UCSD-AML1 (cell line): Measurements from ENCODE around the gene NUDT2.
A peak's percentile ranks its signal among the peaks of the same experiment; 100 is the strongest.

Experiments
- DNase-seq: peaks from one replicate; lab custom pipeline; 2025; ENCODE audit not compliant: unreplicated experiment; lab: John Stamatoyannopoulos, UW

Gene NUDT2

DNA sequence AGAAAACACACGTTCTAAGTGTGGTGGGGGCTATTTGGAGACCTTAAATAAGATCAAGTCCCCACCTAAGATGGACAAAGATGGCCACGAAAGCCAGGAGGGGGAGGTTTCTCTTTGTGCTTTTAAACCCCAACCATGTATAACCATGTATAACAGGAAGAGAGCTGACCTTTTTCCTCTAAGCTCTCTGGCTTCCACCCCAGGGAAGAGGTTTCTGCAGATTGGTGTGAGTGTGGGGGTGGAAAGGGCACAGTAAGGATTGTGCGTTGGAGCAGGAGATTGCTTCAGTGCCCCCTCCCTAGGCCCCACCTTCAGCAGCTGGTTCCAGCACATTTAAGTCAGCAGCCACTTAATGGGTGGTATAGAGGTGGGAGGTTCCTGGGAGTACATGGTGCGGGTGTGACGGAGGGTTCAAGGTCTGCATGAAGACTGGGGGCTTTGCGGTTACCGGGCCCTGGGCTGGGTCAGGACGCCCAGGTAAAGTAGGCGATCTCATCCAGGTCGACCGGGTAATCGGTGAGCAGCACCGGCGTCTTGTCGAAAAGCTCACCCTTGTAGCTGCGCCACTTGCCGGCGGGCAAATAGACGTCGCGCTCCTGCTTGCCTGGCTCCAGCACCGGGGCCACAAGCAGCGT is 41.1 kb downstream of the NUDT2 start:
- no peak for DNase-seq

DNA sequence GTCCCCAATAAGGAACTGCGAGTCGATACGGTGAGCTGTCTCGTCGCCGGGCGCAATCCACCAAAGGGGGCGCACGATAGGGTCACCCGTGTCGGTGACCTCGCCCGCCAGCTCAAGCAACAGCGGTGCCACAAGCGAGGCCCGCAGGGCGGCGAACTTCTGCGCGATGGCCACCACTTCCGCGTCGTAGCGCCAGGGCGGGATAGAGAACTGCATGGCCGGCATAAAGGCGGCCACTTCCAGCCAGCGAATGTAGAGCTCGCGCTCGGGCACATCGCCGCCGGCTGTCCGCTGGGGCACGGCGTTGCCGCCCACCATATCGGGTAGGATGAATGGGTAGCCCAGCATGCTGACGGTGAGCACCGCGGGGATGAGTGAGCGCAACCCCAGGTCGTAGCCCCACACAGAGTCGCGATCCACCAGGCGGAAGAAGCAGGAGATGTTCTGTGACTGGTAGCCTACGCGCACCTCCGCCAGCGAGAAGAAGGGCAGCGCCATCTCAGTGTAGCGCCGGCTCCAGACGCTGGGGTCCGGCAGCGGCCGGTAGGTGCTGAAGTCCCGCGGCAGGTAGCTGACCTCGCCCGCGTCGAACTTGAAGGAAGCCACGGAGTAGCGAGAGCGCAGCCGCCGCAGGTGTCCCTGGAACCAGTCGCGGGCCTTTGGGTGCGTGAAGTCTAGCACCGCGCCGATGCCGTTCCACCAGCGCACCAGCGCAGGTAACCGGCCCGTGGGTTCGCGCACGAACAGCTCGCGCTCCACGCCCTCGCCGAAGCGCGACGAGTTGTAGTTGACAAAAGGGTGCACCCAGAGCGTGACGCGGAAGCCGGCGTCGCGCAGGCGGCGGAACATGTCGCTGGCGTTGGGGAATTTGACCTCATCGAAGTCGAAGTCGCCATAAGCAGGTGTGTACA is 41.9 kb downstream of the NUDT2 start:
- DNase-seq: no peak

- no peak for DNase-seq
Measured at GRCh38 chr9:34371886-34372466, 42.6 kb downstream of the NUDT2 start.

GRCh38 chr9:34372467-34373011 is 43.2 kb downstream of the NUDT2 start:
- no peak for DNase-seq

- DNase-seq: no peak
Measured at GRCh38 chr9:34373749-34374148, 44.4 kb downstream of the NUDT2 start.

GRCh38 chr9:34374339-34374738 is 45.0 kb downstream of the NUDT2 start:
- DNase-seq: no peak

DNA sequence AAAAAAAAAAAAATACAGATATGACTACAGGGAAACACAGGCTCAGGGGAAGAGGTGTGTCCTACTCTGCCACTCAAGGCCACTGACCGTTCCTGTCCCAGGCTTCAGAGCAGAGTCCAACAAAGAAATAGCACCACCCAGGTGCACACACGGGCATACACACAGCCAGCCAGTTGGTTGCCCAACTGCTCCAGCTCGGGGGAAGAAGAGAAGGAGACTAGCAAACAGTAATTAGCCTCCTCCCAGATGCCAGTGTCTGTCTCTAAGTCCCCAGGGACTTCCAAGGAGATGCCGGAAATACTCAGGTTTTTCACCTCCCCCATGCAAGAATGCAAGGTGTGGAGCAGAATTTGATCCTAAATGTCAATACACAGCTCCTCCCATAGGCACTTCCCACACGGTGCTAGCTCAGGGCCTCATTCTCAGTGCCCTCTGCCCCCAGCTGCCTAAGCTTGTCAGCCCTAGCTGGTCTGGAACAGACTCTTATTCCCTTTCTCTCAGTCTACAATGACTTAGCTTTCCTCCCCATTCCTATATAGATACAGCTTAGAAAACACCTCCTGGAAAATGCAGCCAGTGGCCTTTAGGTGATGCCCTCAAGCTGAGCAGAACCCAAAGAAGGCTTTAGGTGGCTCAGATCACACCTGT is 45.7 kb downstream of the NUDT2 start:
- DNase-seq: no peak

DNA sequence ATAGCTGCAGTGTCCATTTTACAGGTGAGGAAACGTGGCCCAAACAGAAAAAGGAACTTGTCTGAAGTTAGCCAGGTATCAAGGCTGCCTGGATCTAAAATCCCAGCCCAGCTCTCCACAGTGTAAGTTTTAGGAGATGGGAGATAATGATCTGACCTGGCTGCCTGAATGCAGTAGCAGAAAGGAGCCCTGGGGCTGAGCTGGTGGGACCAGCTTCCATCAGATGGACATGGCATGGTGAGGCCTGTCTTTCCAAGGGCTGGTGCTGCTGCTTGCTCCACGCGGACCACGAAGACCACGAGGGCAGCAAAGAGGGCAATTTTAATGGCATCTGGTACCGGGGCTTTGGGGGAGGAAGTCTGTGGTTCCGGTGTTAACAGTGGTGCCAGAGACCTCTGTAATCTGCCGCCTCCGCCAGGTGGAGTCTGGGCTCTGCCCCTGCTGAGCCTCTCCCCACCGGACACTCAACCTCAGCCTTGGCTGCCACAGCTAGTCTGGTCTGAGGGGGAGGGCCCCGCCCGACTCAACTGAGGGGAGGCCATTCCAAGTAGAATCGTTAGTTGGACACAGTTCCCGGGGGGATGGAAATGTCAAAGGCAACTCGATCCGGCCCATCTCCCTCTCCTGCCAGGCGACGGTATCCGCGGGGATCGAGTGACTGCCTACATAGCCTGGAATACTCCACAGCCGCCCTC is 46.7 kb downstream of the NUDT2 start:
- peak; percentile 52 for DNase-seq

GRCh38 chr9:34376596-34377403 is 47.4 kb downstream of the NUDT2 start, which contains the start of gene MYORG:
MYORG (minus strand) TSS chr9:34376898; CDS start chr9:34372943, 3,955 bp downstream.
- peak; percentile 96 for DNase-seq

DNA sequence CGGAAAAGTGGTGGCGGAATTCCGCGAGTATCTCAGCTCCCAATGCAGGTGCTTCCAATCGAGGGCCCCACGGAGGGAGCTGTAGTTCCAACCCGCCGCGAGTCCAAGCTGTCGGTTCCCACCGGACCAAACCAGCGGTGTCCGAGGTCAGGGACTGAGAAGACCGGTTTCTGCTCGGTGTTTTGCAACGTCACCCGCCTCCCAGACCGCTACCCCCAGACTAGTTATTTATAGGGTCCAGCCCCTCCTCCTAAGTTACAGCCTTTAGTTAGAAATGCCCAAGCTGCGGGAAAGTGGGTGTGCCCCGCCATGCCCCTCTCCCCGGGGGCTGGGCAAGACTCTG is 48.0 kb downstream of the NUDT2 start:
- no peak for DNase-seq

GRCh38 chr9:34378376-34379060 is 49.1 kb downstream of the NUDT2 start:
- no peak for DNase-seq

- DNase-seq: peak; percentile 81
Measured at GRCh38 chr9:34379334-34380033, 50.1 kb downstream of the NUDT2 start.

- no peak for DNase-seq
Measured at GRCh38 chr9:34380034-34380510, 50.7 kb downstream of the NUDT2 start.

- DNase-seq: no peak
Measured at GRCh38 chr9:34380511-34381315, 51.3 kb downstream of the NUDT2 start.

GRCh38 chr9:34381323-34381722 is 52.0 kb downstream of the NUDT2 start:
- no peak for DNase-seq

DNA sequence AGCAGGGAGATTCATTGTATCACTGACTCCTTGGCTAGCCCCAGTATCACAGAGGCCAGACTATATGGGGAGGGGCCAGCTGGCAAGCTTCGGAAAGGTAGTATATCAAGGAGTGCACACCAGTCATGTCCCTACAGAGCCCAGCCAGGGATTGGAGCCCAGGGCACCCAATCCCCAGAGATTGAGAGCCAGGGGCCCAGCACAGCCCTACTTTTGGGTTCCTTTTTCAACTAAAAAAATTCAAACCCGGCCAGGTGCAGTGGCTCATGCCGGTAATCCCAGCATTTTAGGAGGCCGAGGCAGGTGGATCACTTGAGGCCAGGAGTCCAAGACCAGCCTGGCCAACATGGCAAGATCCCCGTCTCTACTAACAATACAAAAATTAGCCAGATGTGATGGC is 52.7 kb downstream of the NUDT2 start:
- DNase-seq: no peak

GRCh38 chr9:34382879-34383278 is 53.5 kb downstream of the NUDT2 start:
- no peak for DNase-seq

DNA sequence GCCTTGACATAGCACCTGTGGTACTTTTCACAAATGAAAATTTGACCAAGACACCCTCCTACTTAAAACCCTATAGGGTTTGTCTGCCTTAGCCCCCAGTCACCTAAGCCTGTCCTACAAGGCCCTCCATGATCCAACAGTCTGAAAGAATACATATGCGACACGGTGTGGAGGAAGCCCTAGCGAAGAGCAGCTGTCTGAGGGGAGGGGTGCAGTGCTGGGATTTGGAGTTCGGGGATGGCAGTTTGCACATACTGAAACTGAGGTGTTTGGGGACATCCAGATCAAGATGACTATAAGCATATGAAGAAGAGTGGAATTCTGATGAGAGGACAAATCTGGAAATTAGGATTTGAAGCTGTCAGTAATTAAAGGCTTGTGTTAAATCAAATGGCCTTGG is 54.5 kb downstream of the NUDT2 start:
- DNase-seq: no peak
